ENCODE data around the gene ABCC1.

DNA sequence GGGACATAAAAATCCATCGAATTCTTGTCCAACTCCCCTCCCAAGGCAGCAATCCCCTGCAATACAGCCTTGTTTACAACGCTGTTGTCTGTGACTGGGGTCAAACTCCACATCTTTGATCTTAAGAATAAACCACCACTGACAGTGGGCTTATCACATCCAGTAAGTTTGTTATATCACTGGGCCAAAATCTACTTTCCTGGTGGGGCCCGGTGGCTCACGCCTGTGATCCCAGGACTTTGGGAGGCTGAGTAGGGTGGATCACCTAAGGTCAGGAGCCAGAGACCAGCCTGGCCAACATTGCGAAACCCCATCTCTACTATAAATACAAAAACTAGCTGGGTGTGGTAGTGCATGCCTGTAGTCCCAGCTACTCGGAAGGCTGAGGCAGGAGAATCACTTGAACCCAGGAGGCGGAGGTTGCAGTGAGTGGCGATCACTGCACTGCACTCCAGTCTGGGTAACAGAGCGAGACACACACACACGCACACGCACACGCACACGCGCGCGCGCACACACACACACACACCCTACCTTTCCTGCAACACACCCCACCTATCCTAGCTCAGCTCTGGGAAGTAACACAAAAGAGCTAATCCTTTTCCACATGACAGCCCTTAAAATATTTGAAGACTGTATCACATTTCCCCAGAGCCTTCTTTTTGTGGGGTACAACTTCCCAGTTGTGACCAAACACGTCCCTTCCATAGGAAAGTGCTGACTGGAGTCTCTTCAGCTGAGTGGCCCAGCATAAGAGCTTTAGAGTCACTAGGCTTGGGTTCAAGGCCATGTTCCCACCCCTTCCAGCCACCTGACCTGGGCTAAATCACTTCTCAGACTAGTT lies 20.9 kb upstream of the ABCC1 start:
- TF ChIP-seq, protein P1, sequence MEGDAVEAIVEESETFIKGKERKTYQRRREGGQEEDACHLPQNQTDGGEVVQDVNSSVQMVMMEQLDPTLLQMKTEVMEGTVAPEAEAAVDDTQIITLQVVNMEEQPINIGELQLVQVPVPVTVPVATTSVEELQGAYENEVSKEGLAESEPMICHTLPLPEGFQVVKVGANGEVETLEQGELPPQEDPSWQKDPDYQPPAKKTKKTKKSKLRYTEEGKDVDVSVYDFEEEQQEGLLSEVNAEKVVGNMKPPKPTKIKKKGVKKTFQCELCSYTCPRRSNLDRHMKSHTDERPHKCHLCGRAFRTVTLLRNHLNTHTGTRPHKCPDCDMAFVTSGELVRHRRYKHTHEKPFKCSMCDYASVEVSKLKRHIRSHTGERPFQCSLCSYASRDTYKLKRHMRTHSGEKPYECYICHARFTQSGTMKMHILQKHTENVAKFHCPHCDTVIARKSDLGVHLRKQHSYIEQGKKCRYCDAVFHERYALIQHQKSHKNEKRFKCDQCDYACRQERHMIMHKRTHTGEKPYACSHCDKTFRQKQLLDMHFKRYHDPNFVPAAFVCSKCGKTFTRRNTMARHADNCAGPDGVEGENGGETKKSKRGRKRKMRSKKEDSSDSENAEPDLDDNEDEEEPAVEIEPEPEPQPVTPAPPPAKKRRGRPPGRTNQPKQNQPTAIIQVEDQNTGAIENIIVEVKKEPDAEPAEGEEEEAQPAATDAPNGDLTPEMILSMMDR (IDR thresholded peaks at IDR 0.05; ENCODE audit: borderline replicate concordance, extremely low read depth, low read length, poor library complexity, severe bottlenecking), result no peak
- TF ChIP-seq EZH2 (IDR thresholded peaks at IDR 0.05; ENCODE audit: borderline replicate concordance, low read depth, low read length, severe bottlenecking), result no peak

Data from DND-41 (cell line).